ENCODE measurements around the gene KCNAB1. TPM values are rescaled to one million over a fixed set of nuclear protein-coding genes. Genes with fewer than 3 reads are reported as not detected.

Gene KCNAB1
- total and polyA plus RNA-seq, 2 of the 8 experiments (the other 6 are each of a cell fraction or from before 2014, with no cell fraction given), result 0.51 to 2.3 TPM

GRCh38 chr3:156366559-156366958 lies 246.2 kb downstream of the KCNAB1 start:
- 0 out of 2 replicates have a peak overlapping the region, but pooled peaks have one; percentile 15 for H2BK20ac ChIP-seq (ENCODE audit: low read length)
- no peak for TF ChIP-seq SP1 (IDR thresholded peaks at IDR 0.05; ENCODE audit: low read depth, low read length)
- no peak for TF ChIP-seq CBX8 (IDR thresholded peaks at IDR 0.05; ENCODE audit: borderline replicate concordance, low read depth, low read length)
- TF ChIP-seq FOSL1 (IDR thresholded peaks at IDR 0.05; ENCODE audit: insufficient read depth, low read depth, low read length), result no peak
- no peak overlapping the region for H4K5ac ChIP-seq (ENCODE audit: insufficient read length, low read depth, low read length)
- ChIA-PET CTCF (ENCODE audit: partially characterized antibody) (interaction anchor here (1.3 kb wide), 1 partner anchor 15 kb away, joined by 4 read pairs; no protein-coding TSS in a partner anchor), POLR2A (ENCODE audit: partially characterized antibody) (no interaction called here)
- H4K8ac ChIP-seq (ENCODE audit: extremely low read depth, insufficient read depth, low read length), result no peak overlapping the region
- no peak overlapping the region for H2AK5ac ChIP-seq (ENCODE audit: low read depth, low read length)
- no peak overlapping the region for H2BK12ac ChIP-seq (ENCODE audit: low read depth, low read length)
- no peaks in the 10 kb centered on the region for H3K27me3 ChIP-seq (replicated peaks in 1 of 4; ENCODE audit: control insufficient read depth in 3 of 4, extremely low read depth in 1 of 4, insufficient read depth in 3 of 4, low read length in 3 of 4)
- no peak overlapping the region for H3K18ac ChIP-seq (ENCODE audit: extremely low read depth, low read length)
- H3K23ac ChIP-seq (ENCODE audit: insufficient read length), result no peak overlapping the region
- H3K79me2 ChIP-seq (ENCODE audit: control insufficient read depth in 1 of 2, insufficient read depth in 2 of 2, low read length in 2 of 2), result no peaks in the 10 kb centered on the region
- H3K23me2 ChIP-seq (ENCODE audit: low read depth, low read length), result no peaks in the 10 kb centered on the region
- H2BK120ac ChIP-seq (replicated peaks; ENCODE audit: low read depth, low read length), result no peak overlapping the region
- H2BK15ac ChIP-seq (ENCODE audit: low read length), result no peak overlapping the region
- no peak overlapping the region for H3K56ac ChIP-seq (replicated peaks; ENCODE audit: insufficient read length, low read depth, low read length)
- H3K4me2 ChIP-seq (ENCODE audit: insufficient read depth in 1 of 2, low read depth in 2 of 2, low read length in 2 of 2), result no peak overlapping the region
- no peak overlapping the region for H3K27ac ChIP-seq (ENCODE audit: low read depth, low read length)
- no peak overlapping the region for H2AFZ ChIP-seq (ENCODE audit: low read length)
- H3K4ac ChIP-seq (replicated peaks; ENCODE audit: insufficient read length, low read depth, low read length), result no peak overlapping the region
- H3K9ac ChIP-seq (replicated peaks in 1 of 4; ENCODE audit: extremely low read depth in 1 of 4, low read depth in 3 of 4, low read length in 3 of 4), result no peak overlapping the region; a peak in 1 of 7 replicates
- no peaks in the 10 kb centered on the region for H3K36me3 ChIP-seq (ENCODE audit: control insufficient read depth in 2 of 4, insufficient read depth in 4 of 4, low read length in 3 of 4)
- no peaks in the 10 kb centered on the region for H4K20me1 ChIP-seq (replicated peaks in 1 of 2; ENCODE audit: control insufficient read depth in 1 of 2, insufficient read depth in 2 of 2, low read length in 2 of 2)
- no peak overlapping the region for H3K4me3 ChIP-seq (ENCODE audit: extremely low read depth in 1 of 4, insufficient read depth in 2 of 4, low read depth in 3 of 4, low read length in 4 of 4)
- H2BK5ac ChIP-seq (ENCODE audit: low read depth, low read length), result no peak overlapping the region
- FAIRE-seq (no peak), DNase-seq (ENCODE audit: low read depth in 1 of 2, low spot score in 2 of 2) (no peak)
- no peak overlapping the region for H3K14ac ChIP-seq (ENCODE audit: insufficient read length)
- 84% methylated on average over 3 of the region's 3 CpGs; no CpG with 5 or more reads in 1 of the 2 experiments for WGBS, 2 experiments (ENCODE audit: extremely low coverage in 1 of 2, insufficient coverage in 1 of 2, insufficient read length in 1 of 2, insufficient replicate concordance in 2 of 2, low coverage in 1 of 2, low lambda C conversion rate in 2 of 2, missing lambda C conversion rate in 1 of 2)
- H3K9me3 ChIP-seq (ENCODE audit: insufficient read depth in 2 of 2, low read depth in 1 of 2, low read length in 1 of 2), result no peaks in the 10 kb centered on the region
- H4K91ac ChIP-seq (replicated peaks; ENCODE audit: insufficient read length, low read length), result no peak overlapping the region
- no peaks in the 10 kb centered on the region for H3K79me1 ChIP-seq (ENCODE audit: low read depth, low read length)
- peaks cover 0 to 11% (median 0%) of the 10 kb centered on the region in 4 experiments; a peak in 2 of 7 replicates for H3K4me1 ChIP-seq (replicated peaks in 1 of 4; ENCODE audit: control insufficient read depth in 3 of 4, insufficient read depth in 4 of 4, low read length in 3 of 4)

All from H1 (cell line).